ENCODE results near the gene ZNF345. TPM values are rescaled to one million over a fixed set of nuclear protein-coding genes. Genes with fewer than 3 reads are reported as not detected.

The ZNF345 gene
- total RNA-seq, 1 donor from 2014 or later: 3.0 TPM

DNA sequence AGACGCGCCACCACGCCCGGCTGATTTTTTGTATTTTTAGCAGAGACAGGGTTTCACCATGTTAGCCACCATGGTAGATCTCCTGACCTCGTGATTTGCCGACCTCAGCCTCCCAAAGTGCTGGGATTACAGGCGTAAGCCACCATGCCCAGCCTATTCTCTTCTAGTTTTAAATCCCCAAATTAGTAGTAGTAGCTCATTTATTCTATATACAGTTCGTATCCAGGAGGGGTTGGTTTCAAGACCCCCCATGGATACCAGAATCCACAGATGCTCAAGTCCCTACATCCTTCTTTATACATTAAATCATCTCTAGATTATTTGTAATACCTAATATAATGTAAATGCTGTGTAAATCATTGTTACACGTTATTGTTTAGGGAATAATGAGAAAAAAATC lies 67.4 kb downstream of the ZNF345 start:
- no peak for ATAC-seq

Other genes with a start within 250 kb of the ZNF345 start
- gene ZNF382, start 245.6 kb upstream of the ZNF345 start, total RNA-seq: 0.72 TPM
- gene ZNF461, start 184.0 kb upstream of the ZNF345 start, total RNA-seq: 3.0 TPM
- gene ZNF567, start 163.3 kb upstream of the ZNF345 start, total RNA-seq: 2.3 TPM
- 1.5 TPM for gene ZNF850, start 78.1 kb upstream of the ZNF345 start, total RNA-seq
- 4.9 TPM for gene ZNF790, start 12.5 kb upstream of the ZNF345 start, total RNA-seq
- gene ZNF829, start 65.4 kb downstream of the ZNF345 start, total RNA-seq: 1.5 TPM
- gene ZNF568, start 65.5 kb downstream of the ZNF345 start, total RNA-seq: 3.5 TPM
- gene ZNF420, start 227.6 kb downstream of the ZNF345 start, total RNA-seq: 4.2 TPM

All from esophagus mucosa (tissue), 1 donor.